Karpas-422 (cell line): ENCODE data around the gene DMBX1. TPM values are rescaled to one million over a fixed set of nuclear protein-coding genes. Genes with fewer than 3 reads are reported as not detected.

Experiments used
- DNase-seq: peaks from one replicate; pipeline ENCODE4 v3.0.0-alpha.2; 2015
- H2AFZ ChIP-seq: fragments of 200-600 bp; sonication (generic); 2 replicates; pipeline ENCODE4 v1.6.1; 2014; ENCODE audit warnings: antibody characterized with exemption, low read length, mixed read lengths
- H3K27ac ChIP-seq: fragments of 200-600 bp; sonication (generic); 2 replicates; pipeline ENCODE4 v1.5.1; 2014; ENCODE audit warnings: mild to moderate bottlenecking, low read length, moderate library complexity
- H3K27me3 ChIP-seq: fragments of 200-600 bp; sonication (generic); 2 replicates; pipeline ENCODE4 v1.6.1; 2014; ENCODE audit warnings: low read length, mixed read lengths
- H3K36me3 ChIP-seq: fragments of 200-600 bp; sonication (generic); 2 replicates; pipeline ENCODE4 v1.6.1; 2014; ENCODE audit warnings: low read length, mixed read lengths; ENCODE audit not compliant: insufficient read depth
- H3K4me1 ChIP-seq: fragments of 200-600 bp; sonication (generic); 2 replicates; pipeline ENCODE4 v1.6.1; 2014; ENCODE audit warnings: mild to moderate bottlenecking, low read length, mixed read lengths
- H3K4me2 ChIP-seq: fragments of 200-600 bp; sonication (generic); 2 replicates; pipeline ENCODE4 v1.6.1; 2014; ENCODE audit warnings: low read length, low read depth, mild to moderate bottlenecking; ENCODE audit not compliant: poor library complexity, severe bottlenecking
- H3K4me3 ChIP-seq: fragments of 200-600 bp; sonication (generic); 2 replicates; pipeline ENCODE4 v1.5.1; 2014; ENCODE audit warnings: mild to moderate bottlenecking, antibody characterized with exemption, low read length, mixed read lengths
- H3K79me2 ChIP-seq: fragments of 200-600 bp; sonication (generic); 2 replicates; pipeline ENCODE4 v1.6.1; 2014; ENCODE audit warnings: mild to moderate bottlenecking, low read length, mixed read lengths
- H3K9ac ChIP-seq: fragments of 200-600 bp; sonication (generic); 2 replicates; pipeline ENCODE4 v1.6.0; 2014; ENCODE audit warnings: low read length
- H3K9me2 ChIP-seq: fragments of 200-600 bp; sonication (generic), shearing (Covaris generic); replicated peaks from 2 replicates; pipeline ENCODE4 v1.6.0; 2014; ENCODE audit warnings: mild to moderate bottlenecking, low read length, moderate library complexity; ENCODE audit not compliant: insufficient read depth
- H3K9me3 ChIP-seq: fragments of 300-700, 200-600 bp; sonication (generic); 2 replicates; pipeline ENCODE4 v1.6.1; 2014; ENCODE audit warnings: low read length, mixed read lengths
- H4K20me1 ChIP-seq: fragments of 200-600 bp; sonication (generic); 2 replicates; pipeline ENCODE4 v1.6.1; 2014; ENCODE audit warnings: mild to moderate bottlenecking, antibody characterized with exemption, low read length, low read depth; ENCODE audit not compliant: insufficient read depth
- total RNA-seq: library from RNA; depleted of rRNA; stranded (reverse); fragments of >200 nt; shearing (Covaris generic); gene quantifications from 2 replicates; pipeline ENCODE4 v1.2.3, GENCODE V29; 2014; ENCODE audit warnings: low replicate concordance

Gene DMBX1
- total RNA-seq, 1 experiment from 2014 or later: not detected

DNA sequence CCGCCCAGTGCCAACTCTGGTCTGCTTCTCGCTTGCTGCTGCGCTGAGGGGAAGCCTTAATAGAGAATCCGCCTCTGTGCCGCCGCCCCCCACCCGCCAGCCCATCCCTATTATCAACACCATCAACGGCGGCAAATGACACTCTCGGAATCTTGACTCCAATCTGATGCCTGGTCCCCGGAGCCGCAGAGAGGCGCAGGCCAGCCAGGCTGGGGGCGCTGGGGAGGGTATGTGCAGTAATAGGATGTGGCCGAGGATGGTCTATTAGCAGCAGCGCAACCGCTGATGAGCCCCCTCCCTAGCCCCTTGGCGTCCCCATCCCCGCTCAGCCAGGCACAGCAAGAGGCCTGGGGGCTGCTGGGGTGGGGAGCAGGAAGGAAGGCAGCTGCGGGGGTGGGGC lies 15.1 kb upstream of the DMBX1 start:
- H3K9me2 ChIP-seq: no peaks in the 10 kb centered on the region
- no peaks in the 10 kb centered on the region for H3K36me3 ChIP-seq
- H4K20me1 ChIP-seq: peaks cover 2% of the 10 kb centered on the region; the same call in 1 of the 2 replicates
- H3K9ac ChIP-seq: no peak overlapping the region
- H3K4me1 ChIP-seq: no peaks in the 10 kb centered on the region
- H2AFZ ChIP-seq: no peak overlapping the region
- no peak overlapping the region for H3K4me3 ChIP-seq
- H3K79me2 ChIP-seq: no peaks in the 10 kb centered on the region
- no peaks in the 10 kb centered on the region for H3K9me3 ChIP-seq
- no peak overlapping the region for H3K27ac ChIP-seq
- DNase-seq: no peak
- H3K27me3 ChIP-seq: no peaks in the 10 kb centered on the region
- no peak overlapping the region for H3K4me2 ChIP-seq

DNA sequence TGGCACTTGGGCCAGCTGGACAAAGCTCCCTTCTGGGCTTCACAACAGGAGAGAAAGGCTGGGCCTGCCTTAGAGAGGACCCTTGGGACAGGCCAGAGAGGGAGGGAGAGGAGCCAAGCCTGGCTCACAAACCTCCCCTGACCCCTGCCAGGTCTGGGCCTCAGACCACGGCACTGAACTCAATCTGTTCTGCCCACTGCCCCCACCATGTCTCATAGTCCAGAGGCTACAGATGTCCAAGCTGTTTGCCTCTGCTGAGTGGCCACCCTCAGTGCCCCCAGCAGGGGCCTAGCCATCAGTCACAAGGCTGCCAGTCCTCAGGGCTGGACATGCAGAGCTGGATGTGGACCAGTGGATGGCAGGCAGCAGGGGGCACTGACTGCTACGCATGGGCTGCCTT lies 13.0 kb upstream of the DMBX1 start:
- no peaks in the 10 kb centered on the region for H3K9me2 ChIP-seq
- no peaks in the 10 kb centered on the region for H3K27me3 ChIP-seq
- no peaks in the 10 kb centered on the region for H3K4me1 ChIP-seq
- peaks cover 2% of the 10 kb centered on the region; the same call in 1 of the 2 replicates for H4K20me1 ChIP-seq
- no peak overlapping the region for H3K4me3 ChIP-seq
- H3K79me2 ChIP-seq: no peaks in the 10 kb centered on the region
- no peak overlapping the region for H3K9ac ChIP-seq
- no peak overlapping the region for H3K4me2 ChIP-seq
- H3K36me3 ChIP-seq: no peaks in the 10 kb centered on the region
- no peak overlapping the region for H2AFZ ChIP-seq
- DNase-seq: no peak
- H3K27ac ChIP-seq: no peak overlapping the region
- H3K9me3 ChIP-seq: no peaks in the 10 kb centered on the region

DNA sequence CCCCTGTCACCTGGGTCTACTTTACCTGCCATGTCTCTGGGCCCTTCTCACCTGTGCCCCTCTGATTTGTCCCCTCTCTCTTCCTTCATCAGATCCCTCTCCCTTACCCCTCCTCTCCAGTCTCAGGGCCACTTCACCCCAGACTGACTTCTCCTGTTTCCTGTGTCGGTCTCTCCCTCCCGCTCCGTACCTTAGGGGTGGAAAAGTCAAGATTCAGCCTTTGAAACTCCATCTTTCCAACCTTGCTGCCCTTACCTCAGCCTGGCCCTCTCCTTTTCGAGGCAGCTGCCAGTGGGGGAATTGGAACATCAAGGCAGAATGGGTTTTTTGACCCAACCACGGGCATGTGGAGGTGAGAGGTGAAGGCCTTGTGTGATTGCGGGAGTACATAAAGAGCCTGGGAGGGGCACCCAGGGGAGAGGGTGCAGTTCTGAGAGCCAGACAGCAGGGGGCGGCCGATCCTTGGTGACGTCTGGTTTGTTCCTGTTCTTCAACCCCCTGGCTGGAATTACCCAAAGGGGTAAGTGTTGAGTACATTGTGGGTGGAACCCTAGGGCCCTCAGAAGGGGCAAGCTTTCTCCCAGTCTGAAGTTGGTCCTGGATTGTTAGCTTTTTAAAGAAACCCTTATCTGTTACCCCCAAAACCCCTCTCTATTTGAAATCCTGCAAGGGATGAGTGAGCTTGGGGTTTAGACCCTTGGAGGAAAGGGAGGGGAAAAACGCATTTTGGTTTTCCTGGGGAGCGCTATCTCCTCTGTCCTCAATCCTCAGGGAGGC lies 12.3 kb upstream of the DMBX1 start:
- Histone ChIP-seq H3K27ac (no peak overlapping the region), H3K9me2 (no peaks in the 10 kb centered on the region), H3K4me2 (no peak overlapping the region), H2AFZ (no peak overlapping the region), H4K20me1 (peaks cover 2% of the 10 kb centered on the region; the same call in 1 of the 2 replicates), H3K4me1 (no peaks in the 10 kb centered on the region), H3K4me3 (no peak overlapping the region), H3K36me3 (no peaks in the 10 kb centered on the region), H3K27me3 (no peaks in the 10 kb centered on the region), H3K79me2 (no peaks in the 10 kb centered on the region), H3K9me3 (no peaks in the 10 kb centered on the region), H3K9ac (no peak overlapping the region)
- peak; percentile 90 for DNase-seq

DNA sequence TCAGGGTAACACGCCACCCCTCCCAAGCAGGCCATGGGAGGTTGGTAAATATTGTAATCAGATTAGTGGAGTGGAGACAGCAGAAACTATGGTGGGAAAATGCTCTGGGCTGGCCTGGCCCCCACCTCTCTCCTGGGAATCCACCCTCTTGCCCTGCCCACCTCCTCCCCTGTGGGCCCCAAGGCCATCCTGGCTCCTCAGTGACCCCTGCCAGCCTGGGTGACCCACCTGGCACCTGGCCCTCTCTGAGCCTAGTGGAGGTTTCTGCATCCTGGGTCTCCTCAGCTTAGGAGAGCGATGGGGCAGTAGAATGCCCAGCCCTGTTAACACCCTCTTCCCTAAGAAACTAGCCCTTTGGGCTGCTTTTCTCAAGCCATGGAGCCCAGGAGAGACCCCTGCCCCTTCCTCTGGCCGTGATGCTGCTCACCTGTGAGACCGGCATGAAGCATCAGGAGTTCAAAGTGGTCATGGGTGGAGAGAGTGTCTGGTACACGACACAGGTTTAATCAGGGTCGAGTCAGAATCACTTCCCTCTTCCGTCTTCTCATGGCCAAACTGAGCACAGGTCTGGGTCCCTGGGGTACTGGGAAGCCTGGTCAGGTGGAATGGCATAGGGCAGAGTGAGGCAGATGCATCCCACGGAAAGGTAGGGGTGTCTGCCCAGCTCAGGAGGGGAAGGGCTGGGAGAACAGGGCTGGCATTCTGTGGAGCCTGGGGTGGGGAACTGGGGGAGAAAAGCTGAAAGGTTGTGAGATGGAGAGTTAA lies 10.7 kb upstream of the DMBX1 start:
- no peaks in the 10 kb centered on the region for H3K9me3 ChIP-seq
- H3K4me1 ChIP-seq: no peaks in the 10 kb centered on the region

DNA sequence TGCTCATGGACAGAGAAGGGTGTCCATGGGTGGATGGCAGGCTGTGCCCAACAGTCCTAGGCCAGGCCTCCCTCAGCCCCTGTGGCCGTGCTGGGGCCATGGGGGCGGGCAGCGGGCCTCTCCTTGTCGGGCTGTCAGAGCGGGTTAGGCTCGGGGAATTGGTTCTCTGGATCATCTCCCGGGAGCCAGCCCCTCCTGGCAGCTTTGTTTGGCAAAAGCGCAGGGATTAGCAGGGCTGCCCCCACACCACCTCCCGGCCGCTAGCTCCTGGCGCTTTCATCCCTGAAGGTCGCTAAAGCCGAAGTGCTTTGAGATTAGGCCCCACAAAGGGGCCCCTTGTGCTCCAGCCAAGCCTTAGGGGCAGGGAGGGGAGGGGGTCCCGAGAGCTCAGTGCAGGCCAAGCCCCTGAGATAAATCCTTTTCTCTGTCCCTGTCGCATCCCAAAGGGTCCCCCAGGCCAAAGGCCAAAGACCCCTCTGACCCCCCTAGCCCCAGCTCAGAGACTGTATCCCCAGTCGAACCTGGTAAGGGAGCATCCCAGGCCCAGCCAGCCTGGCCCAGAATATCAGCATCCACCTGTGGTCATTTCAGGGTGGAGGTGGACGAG lies 9.8 kb upstream of the DMBX1 start:
- H3K4me2 ChIP-seq: no peak overlapping the region
- no peaks in the 10 kb centered on the region for H3K4me1 ChIP-seq
- H3K4me3 ChIP-seq: no peak overlapping the region
- no peaks in the 10 kb centered on the region for H3K27me3 ChIP-seq
- H2AFZ ChIP-seq: no peak overlapping the region
- H3K79me2 ChIP-seq: no peaks in the 10 kb centered on the region
- DNase-seq: no peak
- peaks cover 2% of the 10 kb centered on the region; the same call in 1 of the 2 replicates for H4K20me1 ChIP-seq
- H3K9me2 ChIP-seq: no peaks in the 10 kb centered on the region
- H3K9me3 ChIP-seq: no peaks in the 10 kb centered on the region
- H3K9ac ChIP-seq: no peak overlapping the region
- no peak overlapping the region for H3K27ac ChIP-seq
- no peaks in the 10 kb centered on the region for H3K36me3 ChIP-seq

More for the DNA sequence above, 10.7 kb upstream of the DMBX1 start:
- Histone ChIP-seq H3K9me2 (no peaks in the 10 kb centered on the region), H3K79me2 (no peaks in the 10 kb centered on the region), H3K27me3 (no peaks in the 10 kb centered on the region), H3K27ac (no peak overlapping the region), H3K36me3 (no peaks in the 10 kb centered on the region), H3K9ac (no peak overlapping the region), H2AFZ (no peak overlapping the region), H3K4me3 (no peak overlapping the region), H3K4me2 (no peak overlapping the region), H4K20me1 (peaks cover 2% of the 10 kb centered on the region; the same call in 1 of the 2 replicates)
- DNase-seq: no peak

DNA sequence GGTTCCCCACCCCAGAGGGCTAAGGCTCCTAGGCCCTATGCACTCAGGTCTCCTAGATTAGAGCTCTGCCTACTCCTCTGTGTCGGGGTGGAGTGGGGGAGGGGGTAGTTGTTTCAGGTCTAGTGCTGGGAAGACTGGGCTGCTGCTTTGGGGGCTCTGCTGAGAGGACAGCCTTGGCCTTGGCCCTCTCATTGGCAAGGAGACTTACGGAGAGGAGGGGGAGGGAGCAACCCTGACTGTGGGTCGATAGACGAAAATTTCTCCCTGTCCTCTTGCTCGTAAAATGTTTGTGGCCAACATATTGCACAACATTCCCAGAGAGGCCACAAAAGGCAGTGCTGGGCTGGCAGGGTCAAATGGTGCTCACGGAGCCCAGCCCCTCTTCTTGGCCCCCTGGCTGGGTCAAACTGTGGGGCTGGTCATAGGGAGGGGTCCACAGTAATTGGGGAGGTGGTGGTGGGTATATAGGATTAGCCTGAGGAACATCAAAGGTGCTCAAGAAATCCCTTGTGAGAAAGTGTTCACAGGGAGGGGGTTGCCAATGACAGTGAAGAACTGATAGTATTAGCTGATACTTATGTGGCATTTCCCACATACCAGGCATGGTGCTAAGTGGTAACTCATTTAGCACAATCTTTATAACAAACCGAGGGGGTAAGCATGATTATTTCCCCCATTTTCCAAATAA lies 8.5 kb upstream of the DMBX1 start:
- Histone ChIP-seq H3K9me3 (no peaks in the 10 kb centered on the region), H3K9ac (no peak overlapping the region)

DNA sequence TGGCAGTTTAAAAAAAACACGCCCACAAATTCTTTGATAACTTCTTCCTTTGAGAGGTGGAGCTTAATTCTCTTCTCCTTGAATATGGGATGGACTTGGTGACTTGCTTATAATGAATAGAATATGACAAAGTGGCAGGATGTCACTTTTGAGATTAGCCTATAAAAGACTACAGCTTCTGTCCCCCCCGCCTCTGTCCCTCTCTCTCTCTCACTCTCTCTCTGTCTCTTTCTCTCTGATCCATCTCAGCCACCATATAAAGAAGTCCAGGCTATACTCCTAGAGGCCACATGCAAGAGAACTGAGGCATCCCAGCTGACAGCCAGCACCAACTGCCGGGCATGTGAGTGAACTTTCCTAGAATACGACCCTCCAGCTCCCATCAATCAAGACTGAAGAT lies 7.7 kb upstream of the DMBX1 start:
- H2AFZ ChIP-seq: no peak overlapping the region
- no peaks in the 10 kb centered on the region for H3K79me2 ChIP-seq
- no peaks in the 10 kb centered on the region for H3K9me3 ChIP-seq

More for the DNA sequence above, 8.5 kb upstream of the DMBX1 start:
- H4K20me1 ChIP-seq: peaks cover 2% of the 10 kb centered on the region; the same call in 1 of the 2 replicates
- H3K4me2 ChIP-seq: no peak overlapping the region
- no peak overlapping the region for H3K27ac ChIP-seq
- H3K4me1 ChIP-seq: no peaks in the 10 kb centered on the region
- H3K79me2 ChIP-seq: no peaks in the 10 kb centered on the region
- H3K9me2 ChIP-seq: no peaks in the 10 kb centered on the region
- DNase-seq: no peak
- no peaks in the 10 kb centered on the region for H3K27me3 ChIP-seq
- H3K4me3 ChIP-seq: no peak overlapping the region
- H3K36me3 ChIP-seq: no peaks in the 10 kb centered on the region
- H2AFZ ChIP-seq: no peak overlapping the region

More for the DNA sequence above, 7.7 kb upstream of the DMBX1 start:
- no peaks in the 10 kb centered on the region for H3K9me2 ChIP-seq
- H4K20me1 ChIP-seq: peaks cover 2% of the 10 kb centered on the region; the same call in 1 of the 2 replicates
- H3K27me3 ChIP-seq: no peaks in the 10 kb centered on the region
- no peak overlapping the region for H3K4me2 ChIP-seq
- no peak for DNase-seq
- H3K4me3 ChIP-seq: no peak overlapping the region
- no peak overlapping the region for H3K27ac ChIP-seq
- no peaks in the 10 kb centered on the region for H3K36me3 ChIP-seq
- H3K4me1 ChIP-seq: no peaks in the 10 kb centered on the region
- no peak overlapping the region for H3K9ac ChIP-seq
